NCI-H2196 treated with DMSO at 0.1 percent for 48 hours (cell line): Measurements from ENCODE around the gene RFTN1.

ENCODE experiments used
- DNase-seq: peaks from one replicate; lab custom pipeline; 2025; ENCODE audit not compliant: unreplicated experiment; lab: John Stamatoyannopoulos, UW

The RFTN1 gene

GRCh38 chr3:16529264-16529663, 15.8 kb upstream of the RFTN1 start:
- DNase-seq: no peak

GRCh38 chr3:16528581-16528993, 15.1 kb upstream of the RFTN1 start:
- no peak for DNase-seq

- DNase-seq: no peak
Measured at GRCh38 chr3:16528106-16528505, 14.6 kb upstream of the RFTN1 start.

- no peak for DNase-seq
Measured at GRCh38 chr3:16524196-16524595, 10.7 kb upstream of the RFTN1 start.

GRCh38 chr3:16523778-16524177, 10.3 kb upstream of the RFTN1 start:
- DNase-seq: no peak

GRCh38 chr3:16522834-16523233, 9.3 kb upstream of the RFTN1 start:
- DNase-seq: no peak

- DNase-seq: no peak
Measured at GRCh38 chr3:16520970-16521881, 7.7 kb upstream of the RFTN1 start.

GRCh38 chr3:16520241-16520969, 6.9 kb upstream of the RFTN1 start:
- no peak for DNase-seq

GRCh38 chr3:16516695-16517481, 3.4 kb upstream of the RFTN1 start:
- DNase-seq: no peak

GRCh38 chr3:16515885-16516420, 2.5 kb upstream of the RFTN1 start:
- DNase-seq: no peak

GRCh38 chr3:16514755-16515353, 1.4 kb upstream of the RFTN1 start:
- no peak for DNase-seq

GRCh38 chr3:16514021-16514700, 662 bp upstream of the RFTN1 start:
- no peak for DNase-seq

GRCh38 chr3:16512435-16513140, 911 bp downstream of the RFTN1 start:
- DNase-seq: no peak

- DNase-seq: no peak
Measured at GRCh38 chr3:16511681-16512434, 1.6 kb downstream of the RFTN1 start.

GRCh38 chr3:16510620-16511319, 2.7 kb downstream of the RFTN1 start:
- no peak for DNase-seq

- DNase-seq: no peak
Measured at GRCh38 chr3:16509721-16510619, 3.5 kb downstream of the RFTN1 start.

GRCh38 chr3:16508591-16508995, 4.9 kb downstream of the RFTN1 start:
- DNase-seq: no peak
